Fibroblast of lung (primary cell): ENCODE data around the gene GEN1. TPM values are rescaled to one million over a fixed set of nuclear protein-coding genes. Genes with fewer than 3 reads are reported as not detected.
A peak's percentile ranks its signal among the peaks of the same experiment; 100 is the strongest.

Source experiments
- DNase-seq, 2 donors: peaks; one replicate each; pipeline versions ENCODE4 v3.0.0 to v3.0.0-alpha.2; 2010; ENCODE audit warnings: low read depth in 2 of 2
- H2AFZ ChIP-seq: 2 replicates; pipeline ENCODE4 v1.5.1; 2012; ENCODE audit warnings: low read length, control low read depth, inconsistent platforms
- H3K27ac ChIP-seq: 2 replicates; pipeline ENCODE4 v1.5.1; 2011; ENCODE audit warnings: low read length, control low read depth; ENCODE audit not compliant: insufficient read depth
- H3K27me3 ChIP-seq: 2 replicates; pipeline ENCODE4 v1.5.1; 2011; ENCODE audit warnings: mild to moderate bottlenecking, low read length; ENCODE audit not compliant: control insufficient read depth, insufficient read depth
- H3K36me3 ChIP-seq: 2 replicates; pipeline ENCODE4 v1.5.1; 2011; ENCODE audit warnings: low read length; ENCODE audit not compliant: control insufficient read depth, insufficient read depth
- H3K4me1 ChIP-seq: 2 replicates; pipeline ENCODE4 v1.5.1; 2011; ENCODE audit warnings: low read length; ENCODE audit not compliant: control insufficient read depth, insufficient read depth; ENCODE audit errors: extremely low read depth
- H3K4me2 ChIP-seq: 2 replicates; pipeline ENCODE4 v1.5.1; 2011; ENCODE audit warnings: low read length, control low read depth; ENCODE audit not compliant: insufficient read depth; ENCODE audit errors: extremely low read depth
- H3K4me3 ChIP-seq, 4 experiments: fragments of 200-600 bp in 1 of 4; sonication (generic) in 1 of 4; replicated peaks in 1 of 4; 2 replicates each; pipeline ENCODE4 v1.5.1; 2011 to 2016; ENCODE audit warnings: low read length in 4 of 4, low read depth in 3 of 4, mild to moderate bottlenecking in 3 of 4, control low read depth in 2 of 4, inconsistent platforms in 1 of 4, mixed read lengths in 1 of 4; ENCODE audit not compliant: insufficient read depth in 1 of 4; ENCODE audit errors: control extremely low read depth in 1 of 4
- H3K79me2 ChIP-seq: 2 replicates; pipeline ENCODE4 v1.5.1; 2012; ENCODE audit warnings: mild to moderate bottlenecking, low read length, inconsistent platforms; ENCODE audit not compliant: control insufficient read depth, insufficient read depth
- H3K9ac ChIP-seq: 2 replicates; pipeline ENCODE4 v1.5.1; 2011; ENCODE audit warnings: mild to moderate bottlenecking, low read length, control low read depth; ENCODE audit not compliant: insufficient read depth
- H3K9me3 ChIP-seq: 2 replicates; pipeline ENCODE4 v1.5.1; 2012; ENCODE audit warnings: low read depth, low read length; ENCODE audit not compliant: control insufficient read depth, insufficient read depth
- H4K20me1 ChIP-seq: 2 replicates; pipeline ENCODE4 v1.5.1; 2011; ENCODE audit warnings: low read length; ENCODE audit not compliant: control insufficient read depth, insufficient read depth; ENCODE audit errors: extremely low read depth
- EZH2 ChIP-seq: IDR thresholded peaks from 2 replicates; pipeline ENCODE4 v1.5.1; 2012; ENCODE audit warnings: low read length, control low read depth, mild to moderate bottlenecking; ENCODE audit errors: missing control alignments
- polyA minus RNA-seq: library from RNA; depleted of rRNA, polyadenylated mRNA; stranded (reverse); fragments of >200 nt; gene quantifications from 2 replicates; pipeline ENCODE4 v1.2.3, GENCODE V29; 2011; ENCODE audit warnings: low replicate concordance
- polyA plus RNA-seq, 2 donors: library from polyadenylated mRNA; depleted of rRNA in 1 of 2; stranded (reverse) in 1 of 2; unstranded in 1 of 2; fragments of >200 nt; gene quantifications; 2 replicates each; pipeline ENCODE4 v1.2.1, GENCODE V29; 2011 to 2012; ENCODE audit warnings: missing spikeins in 1 of 2
- total RNA-seq: library from RNA; depleted of rRNA; stranded (reverse); fragments of >200 nt; gene quantifications from 2 replicates; pipeline ENCODE4 v1.2.1, GENCODE V29; 2014
- TF ChIP-seq, protein P1 (sequence below), 2 donors: IDR thresholded peaks in 1 of 2; conservative IDR thresholded peaks in 1 of 2; 1 replicate in 1 of 2; 2 replicates in 1 of 2; pipeline ENCODE4 v1.5.1; 2011 to 2012; ENCODE audit warnings: low read length in 2 of 2, control low read depth in 1 of 2, inconsistent platforms in 1 of 2, low read depth in 1 of 2, mild to moderate bottlenecking in 1 of 2

Gene GEN1, protein sequence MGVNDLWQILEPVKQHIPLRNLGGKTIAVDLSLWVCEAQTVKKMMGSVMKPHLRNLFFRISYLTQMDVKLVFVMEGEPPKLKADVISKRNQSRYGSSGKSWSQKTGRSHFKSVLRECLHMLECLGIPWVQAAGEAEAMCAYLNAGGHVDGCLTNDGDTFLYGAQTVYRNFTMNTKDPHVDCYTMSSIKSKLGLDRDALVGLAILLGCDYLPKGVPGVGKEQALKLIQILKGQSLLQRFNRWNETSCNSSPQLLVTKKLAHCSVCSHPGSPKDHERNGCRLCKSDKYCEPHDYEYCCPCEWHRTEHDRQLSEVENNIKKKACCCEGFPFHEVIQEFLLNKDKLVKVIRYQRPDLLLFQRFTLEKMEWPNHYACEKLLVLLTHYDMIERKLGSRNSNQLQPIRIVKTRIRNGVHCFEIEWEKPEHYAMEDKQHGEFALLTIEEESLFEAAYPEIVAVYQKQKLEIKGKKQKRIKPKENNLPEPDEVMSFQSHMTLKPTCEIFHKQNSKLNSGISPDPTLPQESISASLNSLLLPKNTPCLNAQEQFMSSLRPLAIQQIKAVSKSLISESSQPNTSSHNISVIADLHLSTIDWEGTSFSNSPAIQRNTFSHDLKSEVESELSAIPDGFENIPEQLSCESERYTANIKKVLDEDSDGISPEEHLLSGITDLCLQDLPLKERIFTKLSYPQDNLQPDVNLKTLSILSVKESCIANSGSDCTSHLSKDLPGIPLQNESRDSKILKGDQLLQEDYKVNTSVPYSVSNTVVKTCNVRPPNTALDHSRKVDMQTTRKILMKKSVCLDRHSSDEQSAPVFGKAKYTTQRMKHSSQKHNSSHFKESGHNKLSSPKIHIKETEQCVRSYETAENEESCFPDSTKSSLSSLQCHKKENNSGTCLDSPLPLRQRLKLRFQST
- 2.8 and 5.0 TPM in 2 replicates for total RNA-seq
- 5.6 and 8.7 TPM in 2 replicates for polyA plus RNA-seq
- polyA plus RNA-seq (2012): 2.5 and 3.9 TPM in 2 replicates
- 0.24 and 2.3 TPM in 2 replicates for polyA minus RNA-seq

DNA sequence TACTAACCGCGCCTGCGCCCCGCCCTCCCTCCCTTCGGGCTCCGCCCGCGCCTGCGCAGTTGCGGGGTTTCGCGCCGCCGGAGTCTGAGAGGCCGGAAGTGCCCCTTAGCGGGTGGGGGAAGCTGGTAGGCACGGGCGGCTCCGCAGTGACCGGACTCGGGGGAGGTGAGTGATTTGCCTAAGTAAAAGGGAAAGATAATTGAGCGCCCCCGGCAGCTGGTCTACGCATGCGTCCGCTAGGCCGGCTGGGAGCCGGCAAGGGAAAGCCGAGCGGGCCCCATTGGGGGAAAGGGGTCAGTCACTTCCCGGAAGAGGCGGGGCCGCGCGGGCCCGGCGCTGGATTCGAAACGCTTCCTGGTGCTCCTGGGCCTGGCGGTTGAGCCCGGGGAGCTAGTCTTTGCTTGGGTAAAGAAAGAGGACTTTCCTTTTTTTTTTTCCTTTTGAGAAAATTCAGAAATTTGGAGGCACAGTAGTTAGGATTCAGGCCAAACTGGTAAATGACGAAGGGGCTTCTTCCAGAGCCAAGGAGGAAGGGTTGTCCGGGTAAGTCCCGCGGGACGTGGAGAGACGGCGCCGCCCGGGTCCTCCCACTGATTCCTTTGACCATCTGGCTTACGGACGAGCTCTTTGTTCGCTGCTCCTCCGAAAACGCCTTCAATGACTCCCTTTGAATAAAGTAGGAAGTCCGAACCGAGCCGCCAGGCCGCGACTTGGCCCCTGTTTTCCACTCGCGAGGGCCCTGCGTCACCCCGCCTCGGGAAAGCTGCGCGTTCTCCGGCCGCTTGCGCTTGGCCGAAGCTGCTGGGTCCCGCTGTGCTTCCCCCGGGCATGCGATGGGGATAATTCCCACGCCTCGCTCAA, at the start of gene GEN1, which contains the start of gene SMC6:
Gene GEN1 (plus strand): TSS at position 336 of the 861 bp plus-strand sequence. CDS start 5,806 bp downstream, outside the sequence.
Gene SMC6 (minus strand): TSS at position 8 of the 861 bp plus-strand sequence. CDS start 7,864 bp downstream, outside the sequence.
- Histone ChIP-seq H4K20me1 (no peaks in the 10 kb centered on the region), H3K36me3 (no peaks in the 10 kb centered on the region), H3K9me3 (no peaks in the 10 kb centered on the region), H3K4me3 (peak within 1 kb of the TSS; percentile 77 to 90 (median 88)), H2AFZ (peak within 1 kb of the TSS; percentile 83), H3K9ac (peak within 1 kb of the TSS; percentile 94), H3K79me2 (peaks cover 78% of the 10 kb centered on the region), H3K4me1 (peaks cover 6% of the 10 kb centered on the region), H3K4me2 (peak within 1 kb of the TSS; percentile 95), H3K27ac (peak within 1 kb of the TSS; percentile 92), H3K27me3 (no peaks in the 10 kb centered on the region)
- TF ChIP-seq, protein P1, sequence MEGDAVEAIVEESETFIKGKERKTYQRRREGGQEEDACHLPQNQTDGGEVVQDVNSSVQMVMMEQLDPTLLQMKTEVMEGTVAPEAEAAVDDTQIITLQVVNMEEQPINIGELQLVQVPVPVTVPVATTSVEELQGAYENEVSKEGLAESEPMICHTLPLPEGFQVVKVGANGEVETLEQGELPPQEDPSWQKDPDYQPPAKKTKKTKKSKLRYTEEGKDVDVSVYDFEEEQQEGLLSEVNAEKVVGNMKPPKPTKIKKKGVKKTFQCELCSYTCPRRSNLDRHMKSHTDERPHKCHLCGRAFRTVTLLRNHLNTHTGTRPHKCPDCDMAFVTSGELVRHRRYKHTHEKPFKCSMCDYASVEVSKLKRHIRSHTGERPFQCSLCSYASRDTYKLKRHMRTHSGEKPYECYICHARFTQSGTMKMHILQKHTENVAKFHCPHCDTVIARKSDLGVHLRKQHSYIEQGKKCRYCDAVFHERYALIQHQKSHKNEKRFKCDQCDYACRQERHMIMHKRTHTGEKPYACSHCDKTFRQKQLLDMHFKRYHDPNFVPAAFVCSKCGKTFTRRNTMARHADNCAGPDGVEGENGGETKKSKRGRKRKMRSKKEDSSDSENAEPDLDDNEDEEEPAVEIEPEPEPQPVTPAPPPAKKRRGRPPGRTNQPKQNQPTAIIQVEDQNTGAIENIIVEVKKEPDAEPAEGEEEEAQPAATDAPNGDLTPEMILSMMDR (conservative IDR thresholded peaks at IDR 0.05 in 1 of 2, IDR thresholded peaks at IDR 0.05 in 1 of 2; ENCODE audit: low read depth in 1 of 2, low read length in 2 of 2): no peak
- TF ChIP-seq EZH2: no peak
- DNase-seq: peak; percentile 85 to 89

DNA sequence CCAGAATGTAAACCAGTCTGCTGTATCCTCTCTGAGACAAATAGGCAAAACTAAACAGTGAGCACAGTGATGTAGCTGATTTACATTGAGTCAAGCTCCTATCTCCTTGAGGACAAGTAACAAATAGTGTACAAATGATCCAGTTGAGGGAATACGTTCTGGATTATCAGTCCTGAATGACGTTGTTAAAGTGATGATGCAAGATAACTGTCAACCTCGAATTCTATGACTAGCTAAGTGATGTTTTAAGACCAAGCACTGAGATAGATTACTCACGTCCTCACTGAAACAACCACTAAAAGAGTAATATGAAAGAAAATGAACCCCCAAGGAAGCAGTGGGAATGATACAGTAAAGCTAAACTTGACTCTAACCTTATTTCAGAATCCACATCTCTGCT, 47.1 kb upstream of the GEN1 start:
- Histone ChIP-seq H3K36me3 (peaks cover 1% of the 10 kb centered on the region), H3K4me1 (no peaks in the 10 kb centered on the region)

More for the DNA sequence above, 47.1 kb upstream of the GEN1 start:
- TF ChIP-seq, protein P1 (conservative IDR thresholded peaks at IDR 0.05 in 1 of 2, IDR thresholded peaks at IDR 0.05 in 1 of 2; ENCODE audit: low read depth in 1 of 2, low read length in 2 of 2): no peak
- no peak for TF ChIP-seq EZH2
- no peak for DNase-seq
- Histone ChIP-seq H3K79me2 (no peaks in the 10 kb centered on the region), H4K20me1 (no peaks in the 10 kb centered on the region), H3K4me2 (no peak overlapping the region), H3K9me3 (no peaks in the 10 kb centered on the region), H2AFZ (no peak overlapping the region), H3K27ac (no peak overlapping the region), H3K4me3 (no peak overlapping the region), H3K9ac (no peak overlapping the region), H3K27me3 (no peaks in the 10 kb centered on the region)
